GM21367 (cell line): ENCODE measurements around the gene ELP2.
"Not testable (repeated sequence)": the region's sequence is repeated elsewhere in the genome, so short reads cannot be mapped to it uniquely, and the experiment has no call there.

Source experiments
- ATAC-seq: cut with Tn5 transposase; IDR thresholded peaks from one replicate; pipeline ENCODE4 v1.9.1; 2021; ENCODE audit not compliant: unreplicated experiment

ELP2 gene

DNA sequence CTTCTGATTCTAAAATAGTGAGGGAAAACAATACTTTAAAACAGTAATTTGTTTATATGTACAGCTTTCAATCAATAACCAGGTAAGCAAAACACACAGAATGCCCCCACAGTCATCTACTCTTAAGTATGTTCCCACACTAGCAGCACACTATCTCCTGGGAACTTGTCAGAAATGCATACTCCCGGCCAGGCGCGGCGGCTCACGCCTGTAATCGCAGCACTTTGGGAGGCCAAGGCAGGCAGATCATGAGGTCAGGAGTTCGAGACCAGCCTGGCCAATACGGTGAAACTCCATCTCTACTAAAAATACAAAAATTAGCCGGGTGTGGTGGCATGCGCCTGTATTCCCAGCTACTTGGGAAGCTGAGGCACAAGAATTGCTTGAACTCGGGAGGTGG, 12.9 kb upstream of the ELP2 start:
- ATAC-seq, result not testable (repeated sequence)

DNA sequence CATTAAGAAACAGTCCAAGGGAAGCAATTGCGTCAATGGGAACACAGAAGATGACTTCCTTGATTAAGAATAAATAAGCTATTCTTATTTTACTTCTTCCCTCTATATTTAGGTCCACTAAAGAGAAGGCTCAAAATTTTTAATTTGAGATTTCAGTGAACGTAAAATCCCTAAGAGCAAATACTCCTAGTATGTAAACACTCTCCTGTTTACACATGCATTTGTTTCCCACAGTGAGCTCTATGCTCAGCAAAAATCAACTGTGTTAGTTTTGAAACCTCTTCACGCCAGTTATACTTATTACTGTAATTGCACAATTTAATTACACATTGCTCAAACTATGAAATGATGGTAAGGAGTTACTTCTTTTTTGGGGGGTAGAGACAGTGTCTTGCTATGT, 9.4 kb upstream of the ELP2 start:
- ATAC-seq, result no peak

GRCh38 chr18:36124841-36125240, 4.9 kb upstream of the ELP2 start:
- ATAC-seq, result no peak

DNA sequence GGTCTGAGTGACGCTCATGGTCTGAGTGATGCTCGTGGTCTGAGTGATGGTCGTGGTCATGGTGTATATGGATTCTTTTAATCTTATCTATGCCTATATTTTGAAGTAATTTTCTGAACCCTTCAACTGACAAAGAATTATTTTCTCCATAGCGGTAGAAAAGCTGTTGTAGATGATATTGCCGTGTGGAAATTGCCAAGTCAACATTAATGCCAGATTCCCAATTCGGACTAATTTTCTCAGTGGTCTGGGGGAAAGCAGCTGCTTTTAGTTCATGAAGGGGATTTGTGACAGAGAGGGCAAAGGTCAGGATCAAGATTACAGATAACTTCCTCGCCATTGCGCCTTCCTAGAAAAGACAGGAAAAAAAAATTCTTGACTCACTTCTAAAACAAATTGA, 3.0 kb upstream of the ELP2 start:
- no peak for ATAC-seq

- ATAC-seq, result no peak
These were observed 1.7 kb upstream of the ELP2 start for GRCh38 chr18:36127836-36128529.

DNA sequence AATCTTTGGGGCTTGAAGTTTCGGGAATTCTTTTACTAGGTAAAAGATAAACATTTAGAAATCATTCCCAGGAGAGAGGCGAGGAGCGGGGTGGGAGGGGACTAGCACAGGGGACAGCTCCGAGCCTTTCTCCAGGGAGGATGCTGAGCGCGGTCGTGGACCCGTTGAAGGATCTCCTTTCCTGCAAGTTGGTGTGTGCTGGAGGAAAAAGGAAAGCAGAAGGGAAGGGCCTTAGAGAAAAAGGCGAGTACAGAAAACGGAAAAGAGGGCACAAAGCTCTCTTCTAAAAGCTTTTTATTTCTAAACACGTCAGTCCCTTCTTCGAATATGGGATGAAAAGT, 1.2 kb upstream of the ELP2 start:
- no peak for ATAC-seq

DNA sequence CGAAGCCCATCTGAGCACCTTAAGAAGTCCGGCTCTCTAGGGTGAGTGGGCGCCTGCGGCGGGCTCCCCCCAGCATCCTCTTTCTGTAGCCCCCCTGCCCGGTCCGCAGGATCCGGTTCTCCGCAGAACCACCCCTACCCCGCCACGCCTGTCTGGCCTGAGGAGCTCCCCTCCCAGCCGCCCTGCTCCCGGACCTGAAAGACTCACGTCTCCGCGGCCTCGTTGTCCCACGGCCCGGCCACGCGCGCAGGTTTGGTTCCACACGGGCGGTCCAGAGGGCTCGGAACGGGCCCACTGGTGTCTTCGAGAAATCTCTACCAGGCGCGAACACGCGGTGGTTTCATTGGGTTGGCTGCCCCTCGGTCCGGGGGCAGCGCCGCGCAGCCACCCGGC, 796 bp upstream of the ELP2 start:
- ATAC-seq, result peak; percentile 16

- ATAC-seq, result peak; percentile 24
These were observed 536 bp downstream of the ELP2 start for GRCh38 chr18:36130039-36130831.

DNA sequence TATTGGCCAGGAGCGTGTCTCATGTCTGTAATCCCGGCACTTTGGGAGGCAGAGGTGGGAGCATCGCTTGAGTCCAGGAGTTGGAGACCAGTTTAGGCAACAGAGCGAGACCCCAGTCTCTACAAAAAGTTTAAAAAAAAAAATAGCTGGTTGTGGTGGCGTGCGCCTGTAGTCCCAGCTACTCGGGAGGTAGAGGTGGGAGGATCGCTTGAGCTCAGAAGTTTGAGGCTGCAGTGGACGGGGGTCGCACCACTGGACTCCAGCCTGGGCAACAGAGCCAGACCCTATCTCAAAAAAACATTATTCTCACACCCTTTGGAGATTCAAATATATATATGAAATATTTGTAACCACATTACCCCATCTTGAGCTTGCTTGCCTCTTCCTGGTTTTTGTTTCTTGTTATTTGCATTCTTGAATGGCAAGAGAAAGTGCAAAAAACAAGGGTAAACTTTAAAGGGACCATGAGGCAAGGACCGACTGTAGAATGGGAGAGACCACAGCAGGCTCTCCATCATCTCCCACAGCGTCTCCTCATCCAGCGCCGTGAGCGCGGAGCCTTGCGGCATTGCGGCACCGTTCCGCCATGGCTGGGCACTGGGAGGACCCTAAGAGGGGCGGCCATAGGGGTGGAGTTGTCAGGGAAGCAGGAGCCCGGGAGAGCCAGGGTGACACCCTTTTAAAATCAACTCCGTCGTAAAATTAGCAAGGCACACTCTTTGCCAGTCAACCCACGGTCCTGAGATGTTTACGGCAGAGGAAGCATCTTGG, 1.4 kb downstream of the ELP2 start:
- ATAC-seq, result no peak

GRCh38 chr18:36131692-36132483, 2.2 kb downstream of the ELP2 start:
- ATAC-seq, result no peak

- no peak for ATAC-seq
These were observed 3.1 kb downstream of the ELP2 start for GRCh38 chr18:36132756-36133155.

GRCh38 chr18:36135264-36135663, 5.6 kb downstream of the ELP2 start:
- no peak for ATAC-seq

DNA sequence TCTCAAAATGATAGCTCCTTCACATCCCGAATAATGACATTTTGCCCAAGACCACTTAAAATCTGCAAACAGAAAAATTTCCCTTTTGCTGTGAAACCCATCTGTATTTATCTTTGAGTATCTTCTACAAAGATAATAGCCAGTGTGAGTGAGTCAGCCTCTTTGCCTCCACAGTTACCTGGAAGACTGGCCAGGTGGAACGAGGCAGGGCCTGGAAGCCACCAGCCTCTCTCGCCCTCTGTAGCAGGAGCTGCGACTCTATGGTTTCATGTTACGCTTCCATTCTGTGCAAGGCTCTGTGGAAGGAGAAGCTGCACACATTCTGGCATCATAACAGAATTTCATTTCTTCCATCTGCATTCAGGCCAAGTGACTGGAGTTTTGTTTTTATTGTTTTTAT, 9.5 kb downstream of the ELP2 start:
- no peak for ATAC-seq

- ATAC-seq, result no peak
These were observed 11.9 kb downstream of the ELP2 start for GRCh38 chr18:36141576-36141975.

GRCh38 chr18:36142751-36143150, 13.1 kb downstream of the ELP2 start:
- ATAC-seq, result no peak

- no peak for ATAC-seq
These were observed 13.7 kb downstream of the ELP2 start for GRCh38 chr18:36143391-36143790.

DNA sequence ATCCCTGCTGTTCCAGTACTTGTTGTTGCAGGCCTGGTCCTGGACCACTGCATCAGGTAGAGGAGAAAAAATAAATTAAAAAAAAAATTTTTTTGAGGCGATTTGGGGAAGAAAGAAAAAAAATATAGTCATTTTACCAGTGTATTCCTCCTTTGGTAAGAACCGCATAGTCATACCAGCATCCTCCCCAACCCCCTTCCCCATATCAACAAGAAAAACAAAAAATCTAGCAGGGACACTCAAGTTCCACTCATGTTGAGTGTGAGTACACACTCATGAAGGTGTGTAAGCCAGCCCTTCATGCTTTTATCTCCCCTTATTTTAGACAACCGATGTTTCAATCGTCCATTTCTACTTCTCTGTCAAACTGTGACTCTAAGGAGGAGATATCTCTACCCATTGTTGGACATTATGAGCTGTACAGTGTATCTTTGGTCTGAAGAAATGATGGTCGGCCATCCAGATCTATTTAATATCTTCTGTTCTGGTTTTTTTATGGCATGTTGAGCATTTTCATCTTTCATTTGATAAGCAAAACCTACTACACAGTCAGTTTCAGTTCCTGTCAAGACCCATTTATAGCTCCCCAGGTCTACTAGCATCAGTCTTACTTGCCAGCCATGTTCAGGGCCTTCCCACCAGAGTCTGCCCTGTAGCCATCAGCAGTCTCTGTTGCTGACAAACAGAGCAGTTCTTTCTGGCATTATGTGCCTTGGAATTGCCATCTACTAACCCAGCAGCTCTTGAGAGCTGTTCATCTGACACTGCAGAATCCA, 20.0 kb downstream of the ELP2 start:
- ATAC-seq, result peak; percentile 98

GRCh38 chr18:36152781-36153180, 23.1 kb downstream of the ELP2 start:
- ATAC-seq, result no peak

DNA sequence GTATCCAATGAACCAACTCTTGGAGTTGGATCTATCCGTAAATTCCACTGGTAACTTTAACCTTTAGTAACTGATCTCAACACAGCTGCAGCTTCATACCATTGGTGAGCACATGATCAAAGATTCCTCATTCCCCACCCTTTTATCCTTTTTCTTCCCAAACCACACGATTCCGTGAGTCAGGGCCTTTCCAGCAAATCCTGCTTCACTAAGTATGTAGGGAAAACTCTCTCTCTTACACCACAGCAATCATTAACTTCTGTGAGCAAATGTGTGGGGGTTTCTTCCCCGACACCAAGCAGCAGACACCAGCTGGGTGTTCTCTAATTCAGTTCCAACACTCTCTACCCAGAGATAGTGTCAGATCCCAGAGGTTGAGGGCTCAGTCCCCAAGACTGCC, 23.5 kb downstream of the ELP2 start:
- ATAC-seq, result no peak

- no peak for ATAC-seq
These were observed 24.1 kb downstream of the ELP2 start for GRCh38 chr18:36153771-36154170.
